Esophagus squamous epithelium (tissue), 4 donors: Measurements from ENCODE around the gene FANK1.

Source experiments
- POLR2A ChIP-seq, 4 donors: fragments of 450-650 bp; IDR thresholded peaks; one replicate each; pipeline ENCODE4 v1.6.1; 2017; ENCODE audit warnings: antibody characterized with exemption in 4 of 4, mild to moderate bottlenecking in 4 of 4, moderate library complexity in 3 of 4
- TF ChIP-seq, protein P1 (sequence below), 6 experiments: fragments of 450-650 bp in 4 of 6; fragments of 200-600 bp in 2 of 6; sonication (generic) in 2 of 6; IDR thresholded peaks; one replicate each; pipeline ENCODE4 v1.5.1; 2016 to 2019; ENCODE audit warnings: antibody characterized with exemption in 6 of 6, mild to moderate bottlenecking in 4 of 6, moderate library complexity in 4 of 6

DNA sequence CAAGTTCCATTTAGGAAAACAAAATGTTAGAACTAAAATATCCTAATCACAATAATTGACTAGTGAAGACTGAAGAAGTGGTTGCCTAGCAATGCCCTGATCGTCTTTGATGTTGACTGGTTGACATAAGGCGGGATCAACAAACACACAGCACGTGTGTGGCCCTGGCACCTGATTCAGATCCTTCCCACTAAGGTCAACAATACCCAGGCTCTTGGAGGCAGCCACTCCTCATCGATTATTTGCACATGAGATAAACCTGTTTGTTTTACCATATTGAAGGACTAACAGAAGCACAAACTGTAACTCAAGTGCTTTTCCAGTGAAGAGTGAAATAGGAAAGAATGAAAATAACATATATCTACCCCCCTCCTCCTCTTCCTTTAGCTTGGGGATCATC is 15.6 kb downstream of the FANK1 start:
- TF ChIP-seq, protein P1, sequence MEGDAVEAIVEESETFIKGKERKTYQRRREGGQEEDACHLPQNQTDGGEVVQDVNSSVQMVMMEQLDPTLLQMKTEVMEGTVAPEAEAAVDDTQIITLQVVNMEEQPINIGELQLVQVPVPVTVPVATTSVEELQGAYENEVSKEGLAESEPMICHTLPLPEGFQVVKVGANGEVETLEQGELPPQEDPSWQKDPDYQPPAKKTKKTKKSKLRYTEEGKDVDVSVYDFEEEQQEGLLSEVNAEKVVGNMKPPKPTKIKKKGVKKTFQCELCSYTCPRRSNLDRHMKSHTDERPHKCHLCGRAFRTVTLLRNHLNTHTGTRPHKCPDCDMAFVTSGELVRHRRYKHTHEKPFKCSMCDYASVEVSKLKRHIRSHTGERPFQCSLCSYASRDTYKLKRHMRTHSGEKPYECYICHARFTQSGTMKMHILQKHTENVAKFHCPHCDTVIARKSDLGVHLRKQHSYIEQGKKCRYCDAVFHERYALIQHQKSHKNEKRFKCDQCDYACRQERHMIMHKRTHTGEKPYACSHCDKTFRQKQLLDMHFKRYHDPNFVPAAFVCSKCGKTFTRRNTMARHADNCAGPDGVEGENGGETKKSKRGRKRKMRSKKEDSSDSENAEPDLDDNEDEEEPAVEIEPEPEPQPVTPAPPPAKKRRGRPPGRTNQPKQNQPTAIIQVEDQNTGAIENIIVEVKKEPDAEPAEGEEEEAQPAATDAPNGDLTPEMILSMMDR (IDR thresholded peaks at IDR 0.05): no peak
- TF ChIP-seq POLR2A (IDR thresholded peaks at IDR 0.05): no peak
